HG02798 (cell line): Measurements from ENCODE around the gene ATXN1.
A peak's percentile ranks its signal among the peaks of the same experiment; 100 is the strongest.
"Not testable (repeated sequence)": the region's sequence is repeated elsewhere in the genome, so short reads cannot be mapped to it uniquely, and the experiment has no call there.

Source experiments
- ATAC-seq: cut with Tn5 transposase; IDR thresholded peaks from one replicate; pipeline ENCODE4 v1.9.1; 2021; ENCODE audit warnings: mild to moderate bottlenecking; ENCODE audit not compliant: unreplicated experiment, poor library complexity

Gene ATXN1

GRCh38 chr6:16705081-16705993 lies 55.9 kb downstream of the ATXN1 start:
- ATAC-seq, result no peak

- ATAC-seq, result peak; percentile 45
Measured at GRCh38 chr6:16704401-16705045, 56.7 kb downstream of the ATXN1 start.

- not testable (repeated sequence) for ATAC-seq
Measured at GRCh38 chr6:16702627-16703378, 58.5 kb downstream of the ATXN1 start.

- ATAC-seq, result no peak
Measured at GRCh38 chr6:16700916-16701234, 60.4 kb downstream of the ATXN1 start.

- no peak for ATAC-seq
Measured at GRCh38 chr6:16700202-16700915, 60.9 kb downstream of the ATXN1 start.

GRCh38 chr6:16698997-16699868 lies 62.0 kb downstream of the ATXN1 start:
- no peak for ATAC-seq

- no peak for ATAC-seq
Measured at GRCh38 chr6:16698162-16698533, 63.1 kb downstream of the ATXN1 start.

- ATAC-seq, result no peak
Measured at GRCh38 chr6:16697437-16698161, 63.7 kb downstream of the ATXN1 start.

- no peak for ATAC-seq
Measured at GRCh38 chr6:16696496-16696895, 64.8 kb downstream of the ATXN1 start.

GRCh38 chr6:16694781-16695578 lies 66.3 kb downstream of the ATXN1 start:
- ATAC-seq, result peak; percentile 53

- peak; percentile 31 for ATAC-seq
Measured at GRCh38 chr6:16691324-16691723, 69.9 kb downstream of the ATXN1 start.

GRCh38 chr6:16690608-16691142 lies 70.6 kb downstream of the ATXN1 start:
- peak; percentile 85 for ATAC-seq

- ATAC-seq, result peak; percentile 1
Measured at GRCh38 chr6:16689788-16690607, 71.3 kb downstream of the ATXN1 start.

- no peak for ATAC-seq
Measured at GRCh38 chr6:16688984-16689636, 72.2 kb downstream of the ATXN1 start.

GRCh38 chr6:16688436-16688835 lies 72.8 kb downstream of the ATXN1 start:
- no peak for ATAC-seq

- no peak for ATAC-seq
Measured at GRCh38 chr6:16687045-16687444, 74.2 kb downstream of the ATXN1 start.
